Endothelial cell of umbilical vein (primary cell): ENCODE data around the gene TMPRSS9. TPM values are rescaled to one million over a fixed set of nuclear protein-coding genes. Genes with fewer than 3 reads are reported as not detected.

Source experiments
- BruUV-seq: library from RNA; stranded (reverse); fragments of 400-500 nt; replicated peaks from 2 replicates; lab custom pipeline; 2021; lab: Mats Ljungman, UMichigan
- CTCF ChIA-PET: fragments of 300-600, 350-600 bp; sonication (Branson Sonifier 250); formaldehyde crosslinking; loops from one replicate; lab custom pipeline; 2021; ENCODE audit warnings: antibody characterized with exemption, inconsistent platforms; lab: Charles Lee
- POLR2A ChIA-PET: fragments of 300-600, 350-600 bp; sonication (Branson Sonifier 250); formaldehyde crosslinking; loops from one replicate; lab custom pipeline; 2021; ENCODE audit warnings: antibody characterized with exemption, inconsistent platforms; lab: Charles Lee
- DNase-seq: peaks from one replicate; pipeline ENCODE4 v3.0.0-alpha.2; 2011; ENCODE audit warnings: low read depth, low spot score
- FAIRE-seq: peaks from 2 replicates; lab custom pipeline; 2011; peaks lifted over from hg19 to GRCh38; lab: Jason Lieb, UNC
- H2AFZ ChIP-seq: 2 replicates; pipeline ENCODE4 v1.6.0; 2012; ENCODE audit warnings: low read depth, low read length, control low read depth, inconsistent platforms
- H3K27ac ChIP-seq: 2 replicates; pipeline ENCODE4 v1.5.1; 2011; ENCODE audit warnings: low read depth, mild to moderate bottlenecking, control low read depth, low read length, moderate library complexity; ENCODE audit not compliant: insufficient read depth
- H3K27me3 ChIP-seq, 2 experiments: 2 replicates each; pipeline versions ENCODE4 v1.6.0 to v1.6.1; 2011; ENCODE audit warnings: low read length in 2 of 2, mixed read lengths in 1 of 2; ENCODE audit not compliant: control insufficient read depth in 2 of 2, insufficient read depth in 2 of 2
- H3K36me3 ChIP-seq, 2 experiments: 2 replicates in 1 of 2; 3 replicates in 1 of 2; pipeline ENCODE4 v1.5.1; 2011; ENCODE audit warnings: low read length in 2 of 2, mild to moderate bottlenecking in 1 of 2, moderate library complexity in 1 of 2; ENCODE audit not compliant: control insufficient read depth in 2 of 2, insufficient read depth in 2 of 2; ENCODE audit errors: extremely low read depth in 1 of 2
- H3K4me1 ChIP-seq: 3 replicates; pipeline ENCODE4 v1.5.1; 2011; ENCODE audit warnings: mild to moderate bottlenecking, low read length; ENCODE audit not compliant: control insufficient read depth, insufficient read depth; ENCODE audit errors: extremely low read depth
- H3K4me2 ChIP-seq: 2 replicates; pipeline ENCODE4 v1.6.1; 2011; ENCODE audit warnings: low read length, control low read depth, mixed read lengths; ENCODE audit not compliant: insufficient read depth
- H3K4me3 ChIP-seq, 3 experiments: fragments of 200-600 bp in 1 of 3; sonication (generic), shearing (Covaris generic) in 1 of 3; replicated peaks in 1 of 3; 2 replicates each; pipeline ENCODE4 v1.5.1; 2011 to 2016; ENCODE audit warnings: control low read depth in 3 of 3, low read length in 3 of 3, mild to moderate bottlenecking in 2 of 3, inconsistent platforms in 1 of 3, low read depth in 1 of 3, moderate library complexity in 1 of 3; ENCODE audit not compliant: insufficient read depth in 1 of 3
- H3K79me2 ChIP-seq: 2 replicates; pipeline ENCODE4 v1.6.0; 2012; ENCODE audit warnings: low read length, inconsistent platforms; ENCODE audit not compliant: control insufficient read depth, insufficient read depth
- H3K9ac ChIP-seq: replicated peaks from 2 replicates; pipeline ENCODE3; 2011; ENCODE audit warnings: low read length, control low read depth; ENCODE audit not compliant: insufficient read depth; ENCODE audit errors: extremely low read depth
- H3K9me1 ChIP-seq: replicated peaks from 3 replicates; pipeline ENCODE4 v1.6.0; 2011; ENCODE audit warnings: mild to moderate bottlenecking, low read length; ENCODE audit not compliant: control insufficient read depth, insufficient read depth; ENCODE audit errors: extremely low read depth
- H3K9me3 ChIP-seq: replicated peaks from 2 replicates; pipeline ENCODE4 v1.5.1; 2012; ENCODE audit warnings: low read length, inconsistent platforms; ENCODE audit not compliant: control insufficient read depth, insufficient read depth
- H4K20me1 ChIP-seq: replicated peaks from 2 replicates; pipeline ENCODE3; 2011; ENCODE audit warnings: mild to moderate bottlenecking, low read length; ENCODE audit not compliant: control insufficient read depth, insufficient read depth; ENCODE audit errors: extremely low read depth
- MAX ChIP-seq: IDR thresholded peaks from 2 replicates; pipeline ENCODE4 v1.6.1; 2011; ENCODE audit not compliant: insufficient read depth, insufficient read length
- POLR2A ChIP-seq: IDR thresholded peaks from 2 replicates; pipeline ENCODE4 v1.6.1; 2012; ENCODE audit warnings: low read depth, mild to moderate bottlenecking, control low read depth, low read length
- dilution Hi-C: fragments of 300-500 bp; cut with MboI; formaldehyde crosslinking; loops from one replicate; pipeline ENCODE4 v1.15.0; 2019; ENCODE audit warnings: low sequenced_read_pairs; ENCODE audit not compliant: extremely low pct_ligation_motif_present
- intact Hi-C: fragments of 100-400 bp; cut with micrococcal nuclease; formaldehyde crosslinking; loops from one replicate; pipeline ENCODE4 v1.10.0; 2022
- polyA plus RNA-seq, 4 experiments: library from polyadenylated mRNA; depleted of rRNA in 3 of 4; stranded (reverse) in 3 of 4; unstranded in 1 of 4; fragments of >200 nt; gene quantifications; 2 replicates each; pipeline versions ENCODE4 v1.2.1 to v1.2.3, GENCODE V29; 2011 to 2012; ENCODE audit warnings: missing spikeins in 1 of 4
- total RNA-seq: library from RNA; stranded (reverse); gene quantifications from 2 replicates; pipeline ENCODE4 v1.2.3, GENCODE V29; 2021

Gene TMPRSS9
- total and polyA plus RNA-seq, 2 donors (not counting 3 experiments of a cell fraction or from before 2014, with no cell fraction given) = not detected

DNA sequence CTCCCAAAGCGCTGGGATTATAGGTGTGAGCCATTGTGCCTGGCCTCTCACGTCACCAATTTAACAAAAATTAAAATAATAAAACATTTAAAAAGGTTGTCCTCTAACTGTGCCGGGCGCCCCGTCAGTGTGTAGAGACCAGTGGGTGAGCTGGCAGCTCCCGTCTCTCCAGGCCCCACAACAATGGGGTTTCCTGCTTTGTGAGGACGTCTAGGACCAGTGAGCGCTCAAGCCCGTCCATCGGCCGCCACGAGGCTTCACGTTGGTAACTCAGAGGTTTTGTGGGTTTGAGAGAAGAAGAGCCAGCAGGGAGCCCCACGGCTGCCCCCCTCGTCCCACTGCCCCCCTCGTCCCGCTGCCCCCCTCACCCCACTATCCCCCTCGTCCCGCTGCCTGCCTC lies 36.4 kb upstream of the TMPRSS9 start:
- peaks cover 0 to 13% of the 10 kb centered on the region in 2 experiments for H3K36me3 ChIP-seq
- no peak for TF ChIP-seq POLR2A
- no peak overlapping the region for H3K9ac ChIP-seq
- POLR2A ChIA-PET = no interaction called here
- no peak overlapping the region for H3K27ac ChIP-seq
- dilution Hi-C loops (no loop called here), intact Hi-C loops (no loop called here)
- CTCF ChIA-PET = no interaction called here
- H3K27me3 ChIP-seq = no peaks in the 10 kb centered on the region
- no peak overlapping the region for H2AFZ ChIP-seq
- H3K9me1 ChIP-seq = no peaks in the 10 kb centered on the region
- H3K9me3 ChIP-seq = no peaks in the 10 kb centered on the region
- H3K79me2 ChIP-seq = peaks cover 22% of the 10 kb centered on the region
- no TSS peak for BruUV-seq
- H4K20me1 ChIP-seq = no peaks in the 10 kb centered on the region
- H3K4me1 ChIP-seq = peaks cover 7% of the 10 kb centered on the region
- no peak overlapping the region for H3K4me3 ChIP-seq
- FAIRE-seq (no peak), DNase-seq (no peak)
- no peak overlapping the region for H3K4me2 ChIP-seq

DNA sequence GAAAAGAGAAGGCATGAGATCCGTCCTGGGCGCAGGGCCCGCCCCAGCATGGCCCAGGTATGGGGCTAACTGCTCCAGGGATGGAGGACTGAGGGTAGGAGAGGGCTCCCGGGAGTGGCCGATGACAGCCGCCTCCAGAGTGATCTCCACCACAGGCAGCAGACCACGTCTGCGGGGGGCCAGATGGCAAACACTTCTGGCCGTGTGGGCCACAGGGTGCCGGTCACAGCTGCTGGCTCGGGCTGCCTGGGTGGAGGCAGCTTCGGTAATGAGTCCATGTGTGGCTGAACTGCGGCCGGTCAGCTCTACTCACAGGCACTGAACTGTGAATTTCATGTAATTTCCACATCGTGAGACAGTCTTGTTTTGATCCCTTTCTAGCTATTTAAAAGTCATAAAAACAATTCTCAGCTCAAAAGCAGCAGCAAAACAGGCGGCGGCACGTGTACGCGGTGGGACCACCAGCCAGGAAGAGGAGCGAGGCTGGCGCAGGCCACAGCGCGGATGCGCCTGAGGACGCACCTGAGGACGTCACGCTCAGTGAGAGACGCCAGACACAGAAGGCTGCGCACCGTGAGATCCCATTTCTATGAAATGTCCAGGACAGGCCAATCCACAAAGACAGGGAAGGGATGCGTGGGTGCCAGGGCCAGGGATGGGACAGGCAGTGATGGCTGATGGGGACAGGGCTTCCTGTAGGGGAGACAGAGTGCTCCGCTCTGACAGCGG lies 35.7 kb upstream of the TMPRSS9 start:
- CTCF ChIA-PET = interaction anchor here (0.8 kb wide), 1 partner anchor 9 kb away, joined by 3 read pairs; no protein-coding TSS in a partner anchor
- FAIRE-seq (no peak), DNase-seq (no peak)
- no peak overlapping the region for H3K9ac ChIP-seq
- no peaks in the 10 kb centered on the region for H4K20me1 ChIP-seq
- no peak for TF ChIP-seq MAX
- H3K27ac ChIP-seq = no peak overlapping the region
- H3K9me1 ChIP-seq = no peaks in the 10 kb centered on the region
- intact Hi-C loops = no loop called here
- H3K4me1 ChIP-seq = peaks cover 12% of the 10 kb centered on the region
- peaks cover 28% of the 10 kb centered on the region for H3K79me2 ChIP-seq
- no peak overlapping the region for H2AFZ ChIP-seq
- POLR2A ChIA-PET = no interaction called here
- H3K4me3 ChIP-seq = no peak overlapping the region
- peaks cover 0 to 13% of the 10 kb centered on the region in 2 experiments for H3K36me3 ChIP-seq
- no peak overlapping the region for H3K4me2 ChIP-seq
- dilution Hi-C loops = no loop called here
- BruUV-seq = no TSS peak
- H3K9me3 ChIP-seq = no peaks in the 10 kb centered on the region
- no peaks in the 10 kb centered on the region for H3K27me3 ChIP-seq
